GM19240 (cell line): Measurements from ENCODE around the gene RARA.

Source experiments
- DNase-seq: peaks from one replicate; pipeline ENCODE4 v3.0.0; 2011; ENCODE audit warnings: low spot score; ENCODE audit not compliant: insufficient read length

The RARA gene

GRCh38 chr17:40345161-40345993 lies 36.4 kb downstream of the RARA start:
- no peak for DNase-seq

DNA sequence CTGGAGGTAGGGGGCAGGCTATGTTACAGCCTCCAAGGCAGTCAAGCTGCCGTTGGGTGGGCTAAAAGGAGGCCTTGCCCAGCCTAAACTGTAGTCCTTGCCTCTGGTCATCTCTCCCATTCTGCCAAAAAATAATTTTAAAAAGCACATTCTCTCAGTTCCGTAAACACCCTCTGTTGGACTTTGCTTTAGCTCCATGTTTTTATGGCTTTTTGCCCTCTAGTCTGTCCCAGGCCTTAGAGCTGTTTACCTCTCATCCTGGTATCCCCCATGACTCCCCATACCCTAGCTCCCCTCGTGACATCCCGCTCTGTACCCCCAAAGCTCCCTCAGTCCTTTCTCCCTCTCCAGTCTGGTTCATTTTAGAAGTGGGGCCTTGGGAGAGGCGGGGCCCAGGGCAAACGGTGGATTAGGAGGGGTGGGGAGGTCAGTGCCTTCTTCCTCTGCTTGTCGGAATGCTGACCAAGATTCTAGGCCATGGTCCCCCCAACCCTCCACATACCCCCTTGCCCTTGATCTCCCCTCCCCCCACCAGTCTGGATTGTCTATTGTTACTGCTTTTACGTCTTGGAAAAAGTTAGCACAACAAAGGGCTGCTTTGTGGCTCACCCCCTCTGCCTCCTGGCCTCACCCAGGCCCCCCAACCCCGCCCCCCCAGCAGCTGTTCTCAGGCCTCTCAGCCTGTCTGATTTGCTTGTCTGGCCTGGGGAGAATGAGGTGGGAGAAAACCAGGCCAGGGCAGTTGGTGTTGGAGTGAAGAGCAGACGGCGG lies 37.2 kb downstream of the RARA start:
- DNase-seq: no peak

GRCh38 chr17:40346765-40347158 lies 37.8 kb downstream of the RARA start:
- no peak for DNase-seq

GRCh38 chr17:40347319-40348135 lies 38.5 kb downstream of the RARA start:
- no peak for DNase-seq

GRCh38 chr17:40348136-40348504 lies 39.1 kb downstream of the RARA start:
- no peak for DNase-seq

- no peak for DNase-seq
Observed at GRCh38 chr17:40348562-40349476, 39.8 kb downstream of the RARA start.

- DNase-seq: no peak
Observed at GRCh38 chr17:40349477-40349894, 40.5 kb downstream of the RARA start.

DNA sequence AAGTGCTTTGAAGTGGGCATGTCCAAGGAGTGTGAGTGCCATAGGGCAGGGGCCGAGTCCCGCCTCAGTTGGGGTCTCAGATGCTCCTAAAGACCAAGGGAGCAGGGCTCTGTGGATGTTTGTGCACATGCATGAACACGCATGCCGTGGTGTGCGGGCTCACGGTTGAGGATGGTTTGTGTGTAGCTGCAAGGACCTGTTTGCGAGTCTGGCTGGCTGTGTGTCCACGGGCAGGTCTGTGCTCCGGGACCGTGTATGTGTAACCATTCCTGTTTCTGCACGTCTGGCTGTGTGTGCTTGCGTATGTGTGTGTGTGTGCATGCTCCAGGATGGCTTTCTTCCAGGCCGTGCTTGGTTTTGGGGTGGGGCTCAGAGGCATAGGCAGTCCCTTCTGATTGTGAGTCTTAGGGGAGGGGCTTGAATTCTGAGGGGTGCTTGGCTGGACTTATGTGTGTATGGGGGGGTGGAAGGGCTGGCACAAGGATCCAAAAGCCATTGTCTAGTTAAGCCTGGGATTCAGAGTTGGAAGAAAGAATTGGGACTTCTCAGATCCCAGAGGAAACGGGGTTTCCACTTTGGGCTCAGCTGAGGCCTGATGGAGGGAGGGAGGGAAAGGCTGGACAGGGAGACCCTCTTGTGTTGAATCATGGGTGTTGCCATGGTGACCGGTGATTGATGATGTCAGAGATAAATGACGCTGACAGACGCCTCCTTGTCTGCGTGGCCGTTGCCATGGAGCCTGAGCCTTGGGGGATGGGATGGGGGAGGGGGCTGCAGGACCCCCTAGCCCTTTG lies 41.1 kb downstream of the RARA start:
- no peak for DNase-seq

GRCh38 chr17:40350689-40351358 lies 41.8 kb downstream of the RARA start:
- DNase-seq: no peak

- DNase-seq: no peak
Observed at GRCh38 chr17:40351359-40352236, 42.6 kb downstream of the RARA start.

DNA sequence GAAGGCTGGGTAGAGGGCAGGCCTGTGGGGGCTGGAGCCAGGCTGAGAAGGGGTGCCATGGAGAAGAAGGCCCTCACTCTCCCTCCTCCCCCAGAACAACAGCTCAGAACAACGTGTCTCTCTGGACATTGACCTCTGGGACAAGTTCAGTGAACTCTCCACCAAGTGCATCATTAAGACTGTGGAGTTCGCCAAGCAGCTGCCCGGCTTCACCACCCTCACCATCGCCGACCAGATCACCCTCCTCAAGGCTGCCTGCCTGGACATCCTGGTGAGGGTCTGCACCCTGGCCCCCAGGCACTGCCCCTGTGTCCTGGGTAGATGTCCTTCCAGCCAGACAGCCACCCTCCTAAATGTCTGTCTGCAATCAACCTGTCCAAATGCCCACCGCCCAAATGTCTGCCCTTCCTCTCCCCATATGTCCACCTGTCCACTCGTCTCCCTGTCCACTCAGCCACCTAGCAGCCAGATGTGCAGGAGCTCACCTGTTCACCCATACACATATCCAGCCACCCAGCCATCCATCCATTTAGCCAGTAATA lies 43.3 kb downstream of the RARA start:
- no peak for DNase-seq

GRCh38 chr17:40352779-40353394 lies 43.9 kb downstream of the RARA start:
- DNase-seq: no peak

DNA sequence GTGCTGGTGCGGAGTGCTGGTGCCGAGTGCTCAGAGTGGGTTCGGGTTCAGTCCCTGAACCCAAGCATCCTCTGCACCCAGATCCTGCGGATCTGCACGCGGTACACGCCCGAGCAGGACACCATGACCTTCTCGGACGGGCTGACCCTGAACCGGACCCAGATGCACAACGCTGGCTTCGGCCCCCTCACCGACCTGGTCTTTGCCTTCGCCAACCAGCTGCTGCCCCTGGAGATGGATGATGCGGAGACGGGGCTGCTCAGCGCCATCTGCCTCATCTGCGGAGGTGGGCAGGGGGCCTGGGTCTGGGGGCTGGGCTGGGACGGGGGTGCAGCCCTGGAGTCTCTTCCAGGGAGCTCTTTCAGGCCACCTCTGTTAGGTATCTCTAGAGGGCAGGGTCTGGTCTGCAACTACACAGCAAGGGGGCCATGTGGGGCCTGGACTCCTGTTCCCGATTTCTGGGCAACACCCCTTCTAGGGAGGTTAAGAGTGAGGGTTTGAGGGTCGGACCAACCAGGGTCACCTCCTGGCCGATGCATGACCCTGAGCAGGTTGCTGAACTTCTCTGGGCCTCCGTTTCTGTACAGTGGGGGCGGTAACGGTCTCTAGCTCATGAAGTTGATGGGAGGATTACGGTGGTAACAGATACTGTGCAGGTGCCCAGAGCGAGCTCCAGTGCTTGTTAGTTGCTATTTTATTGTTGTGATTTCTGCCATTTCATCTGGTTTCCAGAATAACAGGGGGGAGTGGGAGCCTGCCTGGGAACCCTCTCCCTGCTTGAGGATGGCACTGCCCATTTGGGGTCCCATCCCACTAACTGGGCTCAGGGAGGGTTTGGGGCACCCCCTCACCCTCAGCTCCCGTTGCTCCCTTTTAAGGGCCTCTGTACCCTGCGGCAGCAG lies 45.5 kb downstream of the RARA start:
- DNase-seq: no peak

GRCh38 chr17:40355123-40355803 lies 46.3 kb downstream of the RARA start:
- DNase-seq: peak; percentile 84

DNA sequence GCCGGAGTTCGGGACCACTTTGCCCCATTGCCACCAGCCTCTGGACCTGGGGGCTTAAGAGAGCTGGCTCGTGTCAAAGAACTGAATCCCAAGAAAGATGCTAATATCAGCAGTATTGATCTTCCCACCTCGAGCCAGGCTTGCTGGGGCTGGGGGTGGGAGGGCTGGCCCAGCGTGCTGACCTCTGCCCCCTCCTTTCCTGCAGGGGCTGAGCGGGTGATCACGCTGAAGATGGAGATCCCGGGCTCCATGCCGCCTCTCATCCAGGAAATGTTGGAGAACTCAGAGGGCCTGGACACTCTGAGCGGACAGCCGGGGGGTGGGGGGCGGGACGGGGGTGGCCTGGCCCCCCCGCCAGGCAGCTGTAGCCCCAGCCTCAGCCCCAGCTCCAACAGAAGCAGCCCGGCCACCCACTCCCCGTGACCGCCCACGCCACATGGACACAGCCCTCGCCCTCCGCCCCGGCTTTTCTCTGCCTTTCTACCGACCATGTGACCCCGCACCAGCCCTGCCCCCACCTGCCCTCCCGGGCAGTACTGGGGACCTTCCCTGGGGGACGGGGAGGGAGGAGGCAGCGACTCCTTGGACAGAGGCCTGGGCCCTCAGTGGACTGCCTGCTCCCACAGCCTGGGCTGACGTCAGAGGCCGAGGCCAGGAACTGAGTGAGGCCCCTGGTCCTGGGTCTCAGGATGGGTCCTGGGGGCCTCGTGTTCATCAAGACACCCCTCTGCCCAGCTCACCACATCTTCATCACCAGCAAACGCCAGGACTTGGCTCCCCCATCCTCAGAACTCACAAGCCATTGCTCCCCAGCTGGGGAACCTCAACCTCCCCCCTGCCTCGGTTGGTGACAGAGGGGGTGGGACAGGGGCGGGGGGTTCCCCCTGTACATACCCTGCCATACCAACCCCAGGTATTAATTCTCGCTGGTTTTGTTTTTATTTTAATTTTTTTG lies 47.1 kb downstream of the RARA start:
- DNase-seq: no peak
